ENCODE data around the gene SOAT1. TPM values are rescaled to one million over a fixed set of nuclear protein-coding genes. Genes with fewer than 3 reads are reported as not detected.

SOAT1 gene
- total and polyA plus RNA-seq, 2 of the 8 experiments (the other 6 are each of a cell fraction or from before 2014, with no cell fraction given) = 2.7 to 4.7 TPM

- TF ChIP-seq YY1 (IDR thresholded peaks at IDR 0.05; ENCODE audit: low read depth, low read length) = 0 out of 2 replicates have a peak, but pooled peaks have one; percentile 26
- peak; percentile 17 for TF ChIP-seq EZH2 (IDR thresholded peaks at IDR 0.05; ENCODE audit: low read depth, low read length, severe bottlenecking)
- TF ChIP-seq BRCA1 (IDR thresholded peaks at IDR 0.05; ENCODE audit: low read depth, low read length) = no peak
- TF ChIP-seq BCL11A (IDR thresholded peaks at IDR 0.05; ENCODE audit: low read depth in 2 of 2, low read length in 2 of 2) = no peak
- TF ChIP-seq EGR1 (IDR thresholded peaks at IDR 0.05; ENCODE audit: borderline replicate concordance, low read depth, low read length) = peak; percentile 32; the same call in 1 of the 2 replicates
- TF ChIP-seq CHD1 (IDR thresholded peaks at IDR 0.05; ENCODE audit: low read depth, low read length) = no peak
- TF ChIP-seq CHD2 (IDR thresholded peaks at IDR 0.05; ENCODE audit: low read length) = no peak
- peak in 1 of 3 experiments; percentile 21; a peak in 2 of 4 replicates for TF ChIP-seq CTCF (IDR thresholded peaks at IDR 0.05; ENCODE audit: control extremely low read depth in 1 of 3, insufficient read depth in 1 of 3, low read depth in 1 of 3, low read length in 3 of 3)
- 0 out of 4 replicates have a peak, but pooled peaks have one; percentile 17 to 29 for TF ChIP-seq SIN3A (conservative IDR thresholded peaks at IDR 0.05 in 1 of 2, IDR thresholded peaks at IDR 0.05 in 1 of 2; ENCODE audit: low read depth in 1 of 2, low read length in 2 of 2)
- peak; percentile 65; the same call in 1 of the 2 replicates for TF ChIP-seq RBBP5 (IDR thresholded peaks at IDR 0.05; ENCODE audit: borderline replicate concordance, low read depth, low read length)
- TF ChIP-seq KDM1A (IDR thresholded peaks at IDR 0.05; ENCODE audit: borderline replicate concordance, low read length) = no peak
- no peak for TF ChIP-seq CBX8 (IDR thresholded peaks at IDR 0.05; ENCODE audit: borderline replicate concordance, low read depth, low read length)
- TF ChIP-seq MAX (IDR thresholded peaks at IDR 0.05) = no peak; the same call in none of the 2 replicates
- TF ChIP-seq POLR2A (IDR thresholded peaks at IDR 0.05; ENCODE audit: control extremely low read depth in 1 of 2, low read depth in 2 of 2, low read length in 2 of 2) = peak in 1 of 2 experiments; percentile 84; a peak in 2 of 3 replicates
- TF ChIP-seq RNF2 (IDR thresholded peaks at IDR 0.05; ENCODE audit: borderline replicate concordance, low read depth, low read length, missing control alignments, poor library complexity, severe bottlenecking) = no peak
- peak; percentile 78 for TF ChIP-seq PHF8 (conservative IDR thresholded peaks at IDR 0.05; ENCODE audit: low read depth, low read length)
- no peak for TF ChIP-seq RAD21 (IDR thresholded peaks at IDR 0.05 in 1 of 2, conservative IDR thresholded peaks at IDR 0.05 in 1 of 2; ENCODE audit: low read depth in 2 of 2, low read length in 2 of 2)
- TF ChIP-seq CBX5 (IDR thresholded peaks at IDR 0.05; ENCODE audit: low read depth, low read length) = no peak
These were observed at the start of gene SOAT1 (continued) for GRCh38 chr1:179293340-179294327.
